ENCODE data around the gene RRP8.

RRP8 gene

DNA sequence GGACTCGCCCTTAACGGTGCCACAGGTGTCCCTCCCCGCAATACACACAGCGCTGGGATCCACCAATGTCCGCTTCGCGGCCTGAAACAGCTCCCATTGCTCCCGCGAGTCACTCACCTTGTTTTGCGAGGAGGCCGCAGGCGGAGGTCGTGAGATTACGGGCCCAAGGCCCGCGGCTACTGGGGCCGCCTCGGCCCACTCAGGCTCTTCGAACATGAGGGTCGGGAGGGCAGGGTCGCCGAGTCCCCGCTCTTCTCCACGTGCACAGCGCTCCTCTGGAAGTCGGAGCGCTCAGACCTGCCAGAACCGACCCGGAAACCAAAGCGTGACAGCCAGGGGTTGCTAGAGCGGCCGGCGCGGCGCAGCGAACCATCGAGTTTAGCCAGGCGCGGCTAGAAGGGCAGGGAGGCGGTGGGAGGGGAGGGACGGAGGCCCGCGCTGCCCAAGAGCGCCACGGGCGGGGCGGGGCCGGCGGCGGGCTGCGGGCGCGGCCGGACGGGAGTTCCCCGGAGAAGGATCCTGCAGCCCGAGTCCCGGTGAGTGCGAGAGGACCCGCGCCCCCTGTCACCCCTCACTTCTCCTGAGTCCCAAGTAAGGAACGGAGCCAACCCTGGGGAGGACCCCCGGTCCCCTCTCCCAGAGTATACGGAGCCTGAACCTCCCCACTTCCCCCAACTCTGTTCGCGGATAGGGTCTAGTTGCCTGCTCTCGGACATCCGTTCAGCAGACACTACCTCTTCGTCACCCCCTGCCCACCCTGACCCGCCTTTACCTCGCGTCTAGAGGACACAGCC is at the start of gene RRP8, which contains the start of gene ILK:
Gene RRP8, minus strand, starts transcription at position 330 of the 794 bp plus-strand sequence. Its CDS starts 114 bp downstream, at position 216.
Gene ILK, plus strand, starts transcription at position 488 of the 794 bp plus-strand sequence. CDS start 498 bp downstream, outside the sequence.
- DNase-seq (ENCODE audit: low read depth), result peak; percentile 86

DNA sequence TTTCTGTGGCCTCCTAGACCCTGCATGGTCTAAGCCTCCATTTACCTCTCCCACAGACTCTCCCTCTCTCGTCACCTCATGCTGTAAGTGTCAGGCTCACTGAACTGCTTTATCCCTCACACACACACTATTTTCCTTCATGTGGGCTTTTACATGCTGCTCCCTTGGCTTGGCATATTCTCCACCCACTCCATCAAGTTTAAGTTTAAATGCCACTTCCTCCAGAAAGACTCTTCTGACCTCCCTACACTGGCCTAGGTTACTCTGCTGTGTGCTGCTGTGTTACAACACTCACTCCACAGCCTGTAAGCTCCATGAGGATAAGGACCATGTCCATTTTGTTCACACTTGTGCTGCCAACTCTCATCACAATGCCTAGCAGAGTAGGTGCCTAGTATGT is 49.7 kb upstream of the RRP8 start:
- DNase-seq (ENCODE audit: low read depth), result no peak

- no peak for DNase-seq (ENCODE audit: low read depth)
Measured at GRCh38 chr11:6652182-6652581, 48.8 kb upstream of the RRP8 start.

DNA sequence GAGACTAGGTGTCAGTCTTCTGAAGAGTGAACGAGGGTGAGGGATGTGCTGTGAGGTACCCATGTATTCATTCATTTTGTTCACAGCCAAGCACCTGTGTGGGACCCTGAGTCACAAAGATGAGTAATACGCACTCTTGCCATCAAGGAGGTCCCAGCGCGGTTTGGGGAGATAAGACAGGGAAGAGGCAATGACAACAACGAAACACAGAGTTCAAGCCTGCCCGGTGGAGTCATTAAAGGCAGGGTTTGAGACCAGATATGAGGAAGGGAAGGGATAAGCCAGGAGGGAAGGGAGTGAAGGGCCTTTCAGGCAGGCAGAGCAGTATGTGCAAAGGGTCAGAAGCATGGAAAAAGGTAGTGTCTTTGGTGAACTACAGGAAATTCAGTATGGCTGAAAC is 47.6 kb upstream of the RRP8 start:
- DNase-seq (ENCODE audit: low read depth), result no peak

- no peak for DNase-seq (ENCODE audit: low read depth)
Measured at GRCh38 chr11:6650104-6650503, 46.7 kb upstream of the RRP8 start.

DNA sequence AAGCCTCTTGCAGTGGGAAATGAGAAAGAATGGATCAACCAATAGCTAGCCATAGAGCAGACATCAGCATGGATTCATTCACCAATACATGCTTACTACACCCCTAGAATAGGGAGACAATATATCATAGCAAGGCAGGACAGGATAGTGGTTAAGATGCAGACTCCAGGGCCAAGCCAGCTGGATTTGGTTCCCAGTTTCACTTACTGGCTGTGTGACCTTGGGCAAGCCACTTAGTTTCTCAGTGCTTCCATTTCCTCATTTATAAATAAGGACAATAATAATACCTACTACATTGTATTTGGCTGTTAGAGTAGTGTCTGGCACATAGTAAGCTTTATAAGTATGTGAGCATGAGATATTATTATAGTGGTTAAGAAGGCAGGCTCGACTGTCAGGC is 45.1 kb upstream of the RRP8 start:
- no peak for DNase-seq (ENCODE audit: low read depth)

GRCh38 chr11:6647836-6648235 is 44.4 kb upstream of the RRP8 start:
- DNase-seq (ENCODE audit: low read depth), result no peak

- no peak for DNase-seq (ENCODE audit: low read depth)
Measured at GRCh38 chr11:6646918-6647679, 43.7 kb upstream of the RRP8 start.

DNA sequence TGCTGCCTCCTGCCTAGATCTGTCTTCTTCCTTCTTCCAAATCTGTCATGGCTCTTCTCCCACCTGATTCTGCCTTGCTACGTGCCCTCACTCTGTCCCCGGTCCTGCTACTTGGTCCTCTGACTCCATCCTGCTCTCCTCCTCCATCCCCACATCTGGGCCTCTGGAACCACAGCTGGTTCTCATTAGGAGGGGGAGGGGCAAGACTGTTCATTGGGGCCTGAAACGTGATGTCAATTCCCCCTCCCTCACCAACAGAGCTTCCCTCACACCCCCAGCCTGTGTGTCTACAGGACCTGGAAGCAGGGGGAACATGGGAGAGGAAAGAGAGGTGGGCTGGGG is 43.1 kb upstream of the RRP8 start:
- DNase-seq (ENCODE audit: low read depth), result no peak

DNA sequence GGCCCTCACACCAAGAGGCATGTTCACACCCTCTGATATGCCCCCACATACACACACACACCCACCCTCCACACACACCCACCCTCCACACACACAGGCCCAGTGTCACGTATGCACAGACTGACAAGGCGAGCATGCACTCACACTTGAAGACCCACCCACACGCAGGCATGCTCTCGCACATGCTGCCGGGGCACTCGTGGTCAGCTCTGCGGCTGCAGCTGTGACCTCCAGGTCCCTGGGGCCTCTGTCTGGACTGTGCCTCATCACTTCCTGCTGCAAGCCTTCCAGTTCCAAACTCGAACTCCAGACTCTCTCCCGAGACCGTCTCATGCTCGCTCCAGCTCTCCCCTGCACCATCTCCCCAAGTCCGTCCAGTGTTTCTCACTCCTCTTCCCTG is 42.7 kb upstream of the RRP8 start:
- DNase-seq (ENCODE audit: low read depth), result peak; percentile 63

DNA sequence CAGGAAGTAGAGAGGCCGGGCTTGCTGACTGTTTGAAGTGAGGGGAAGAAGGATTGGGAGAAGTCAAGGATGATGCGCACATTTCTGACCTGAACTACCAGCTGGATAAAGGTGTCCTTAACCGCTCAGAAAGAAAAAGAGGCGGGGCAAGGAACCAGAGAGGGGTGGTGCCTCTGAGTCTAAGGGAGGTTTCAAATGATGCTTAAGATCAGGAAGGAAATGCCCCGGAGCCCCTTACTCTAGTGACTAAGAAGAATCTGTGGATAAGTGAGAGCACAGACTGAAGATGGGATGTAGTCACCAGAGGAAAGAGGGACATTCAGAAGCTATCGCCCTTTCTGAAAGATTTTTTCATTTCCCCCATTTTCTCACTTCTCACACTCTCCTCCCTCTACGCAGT is 39.5 kb upstream of the RRP8 start:
- no peak for DNase-seq (ENCODE audit: low read depth)

DNA sequence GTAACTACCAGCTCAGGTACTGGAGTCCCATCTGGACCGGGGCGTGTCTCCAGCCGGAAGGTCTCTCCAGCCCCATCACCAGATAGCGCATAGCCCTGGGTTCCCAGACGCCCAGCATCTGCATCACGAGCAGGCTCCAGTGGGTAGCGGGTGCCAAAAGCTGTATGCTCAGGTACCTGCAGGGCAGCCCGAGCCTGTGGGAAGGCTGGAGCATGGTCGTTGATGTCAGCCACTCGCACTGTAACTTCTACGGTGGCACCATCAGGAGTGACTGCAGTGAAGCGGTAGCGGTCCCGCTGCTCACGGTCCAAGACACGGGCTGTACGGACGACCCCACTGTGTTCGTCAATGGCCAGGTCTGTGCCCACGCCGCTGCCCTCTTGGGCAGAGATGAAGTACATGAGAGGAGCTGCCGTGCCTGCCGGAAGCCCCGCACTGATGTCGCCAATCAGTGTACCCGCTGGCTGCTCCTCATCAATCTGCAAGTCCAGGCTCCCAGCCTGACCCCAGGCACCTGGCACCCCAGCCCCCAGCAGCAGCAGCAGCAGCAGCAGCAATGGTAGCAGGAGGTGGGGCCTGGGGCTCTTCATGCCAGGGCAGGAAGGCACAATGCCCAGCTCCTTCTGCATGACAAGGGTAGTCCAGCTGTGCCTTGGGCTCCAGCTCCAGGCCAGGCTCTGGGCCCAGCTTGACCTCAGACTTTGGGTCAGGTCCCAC is 37.7 kb upstream of the RRP8 start:
- no peak for DNase-seq (ENCODE audit: low read depth)

DNA sequence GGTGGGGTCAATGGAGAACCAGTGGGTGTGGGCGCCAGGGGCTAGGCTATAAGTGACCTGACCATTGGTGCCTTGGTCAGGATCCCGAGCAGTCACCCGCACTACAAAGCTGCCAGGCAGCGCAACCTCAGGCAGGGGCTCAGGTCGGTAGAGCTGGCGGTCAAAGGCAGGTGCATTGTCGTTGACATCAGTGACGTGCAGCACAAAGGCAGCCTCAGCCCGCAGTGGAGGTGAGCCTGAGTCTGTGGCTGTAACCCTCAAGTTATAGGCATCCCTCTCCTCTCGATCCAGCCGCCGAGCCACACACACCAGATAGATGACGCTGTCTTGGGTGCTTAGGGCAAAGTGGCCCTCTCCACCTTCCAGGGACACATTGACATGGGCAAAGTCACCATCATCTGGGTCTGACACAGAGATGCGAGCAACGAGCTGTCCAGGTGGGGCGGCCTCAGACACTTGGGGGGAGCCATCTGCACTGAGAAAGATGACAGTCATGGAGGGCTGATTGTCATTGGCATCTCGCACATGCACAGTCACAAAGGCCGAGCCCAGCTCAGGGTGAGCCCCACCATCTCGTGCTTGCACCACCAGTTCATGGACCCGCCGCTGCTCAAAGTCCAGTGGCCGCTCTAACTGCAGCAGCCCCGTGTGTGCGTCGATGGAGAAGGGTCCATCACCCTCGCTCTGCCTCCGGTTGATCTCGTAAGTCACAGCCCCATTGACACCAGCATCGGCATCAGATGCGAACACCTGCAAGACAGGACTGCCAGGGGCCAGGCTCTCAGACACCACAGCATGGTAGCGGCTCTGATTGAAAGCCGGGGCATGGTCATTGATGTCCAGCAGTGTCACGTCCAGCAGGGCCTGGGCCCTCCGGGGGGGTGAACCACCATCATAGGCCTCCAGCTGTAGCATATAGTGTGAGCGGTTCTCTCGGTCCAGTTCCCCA is 36.9 kb upstream of the RRP8 start:
- no peak for DNase-seq (ENCODE audit: low read depth)

DNA sequence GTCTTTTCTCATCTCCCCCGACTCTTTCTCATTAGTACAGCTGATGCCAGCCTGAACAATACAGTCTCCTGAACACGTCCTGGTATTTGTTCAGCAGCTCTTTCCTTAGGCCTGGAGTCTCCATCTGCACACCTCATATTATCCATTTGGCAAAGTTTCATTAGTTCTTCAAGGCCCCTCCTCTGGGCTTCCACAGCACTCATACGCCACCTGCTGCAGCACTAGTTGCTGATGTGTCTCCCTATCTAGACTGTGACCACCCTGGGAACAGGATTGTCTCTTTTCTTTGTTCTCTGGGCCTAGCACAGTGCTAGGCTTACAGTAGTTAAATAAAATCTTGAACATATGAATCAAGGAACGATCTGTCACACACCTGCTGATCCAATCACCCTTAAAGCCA is 35.0 kb upstream of the RRP8 start:
- no peak for DNase-seq (ENCODE audit: low read depth)

DNA sequence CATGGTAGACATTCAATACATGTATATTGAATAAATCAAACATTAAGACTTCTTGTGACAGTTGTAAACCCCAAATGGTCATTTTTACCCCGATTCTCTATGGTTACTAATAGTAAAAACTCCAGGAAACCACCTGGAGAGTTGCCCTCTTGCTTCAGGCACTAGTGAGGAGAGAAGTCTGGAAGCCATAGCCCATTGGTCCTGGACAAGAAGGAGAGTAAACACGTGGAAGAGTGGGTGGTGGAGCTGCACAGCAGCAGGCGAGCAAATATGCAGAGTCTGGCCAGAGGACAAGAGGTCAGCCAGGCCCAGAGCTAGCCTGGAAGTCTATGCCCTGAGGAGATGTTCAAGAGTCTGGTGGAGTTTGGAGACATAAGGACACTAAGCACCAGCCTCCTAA is 34.5 kb upstream of the RRP8 start:
- peak; percentile 45 for DNase-seq (ENCODE audit: low read depth)

DNA sequence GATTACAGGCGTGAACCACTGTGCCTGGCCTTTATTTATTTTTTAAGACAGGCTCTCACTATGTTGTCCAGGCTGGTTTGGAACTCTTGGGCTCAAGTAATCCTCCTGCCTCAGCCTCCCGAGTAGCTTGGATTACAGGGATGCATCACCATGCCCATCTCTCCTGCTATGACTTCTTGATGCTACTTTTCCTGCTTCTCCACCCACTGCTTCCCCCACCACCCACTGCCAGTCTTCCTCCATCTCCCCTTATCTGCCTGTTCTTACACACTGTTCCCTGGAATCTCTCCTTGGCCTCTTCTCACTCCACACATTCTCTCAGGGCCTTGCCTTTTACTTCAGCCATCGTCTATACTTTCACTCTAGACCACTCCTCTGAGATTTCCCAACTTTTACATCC is 33.1 kb upstream of the RRP8 start:
- DNase-seq (ENCODE audit: low read depth), result no peak

GRCh38 chr11:6635082-6635932 is 31.9 kb upstream of the RRP8 start:
- DNase-seq (ENCODE audit: low read depth), result no peak

GRCh38 chr11:6634534-6634933 is 31.1 kb upstream of the RRP8 start:
- DNase-seq (ENCODE audit: low read depth), result no peak

GRCh38 chr11:6633422-6634408 is 30.3 kb upstream of the RRP8 start:
- no peak for DNase-seq (ENCODE audit: low read depth)

All from stromal cell of bone marrow (primary cell).